MCF 10A (cell line): Measurements from ENCODE around the gene RSPH4A. TPM values are rescaled to one million over a fixed set of nuclear protein-coding genes. Genes with fewer than 3 reads are reported as not detected.
A peak's percentile ranks its signal among the peaks of the same experiment; 100 is the strongest.

Experiments
- Bru-seq: library from RNA; stranded (reverse); fragments of 400-500 nt; gene quantifications from one replicate; lab custom pipeline; 2021; lab: Mats Ljungman, UMichigan
- BruChase-seq, 2 experiments: library from RNA; stranded (reverse); fragments of 400-500 nt; gene quantifications; one replicate each; lab custom pipeline; 2021; lab: Mats Ljungman, UMichigan
- BruUV-seq: library from RNA; stranded (reverse); fragments of 400-500 nt; replicated peaks from 2 replicates; lab custom pipeline; 2021; lab: Mats Ljungman, UMichigan
- CTCF ChIA-PET: fragments of 300-600 bp; sonication (Branson Sonifier 250); formaldehyde crosslinking; extraction: SDS; loops from one replicate; lab custom pipeline; 2021; ENCODE audit warnings: antibody characterized with exemption, inconsistent platforms; lab: Yijun Ruan, JAX
- POLR2A ChIA-PET: fragments of 300-600, 350-650 bp; sonication (Branson Sonifier 250); formaldehyde crosslinking; extraction: SDS; loops from one replicate; lab custom pipeline; 2020; ENCODE audit warnings: antibody characterized with exemption, inconsistent platforms; lab: Yijun Ruan, JAX
- DNase-seq: peaks from one replicate; pipeline ENCODE4 v3.0.0-alpha.2; 2018; ENCODE audit not compliant: unreplicated experiment
- H3K27ac Mint-ChIP-seq: one replicate; pipeline ENCODE4 v1.8.0; 2022; ENCODE audit warnings: mild to moderate bottlenecking, low read depth, mixed read lengths; ENCODE audit not compliant: unreplicated experiment
- H3K27me3 Mint-ChIP-seq: one replicate; pipeline ENCODE4 v1.8.0; 2022; ENCODE audit warnings: mixed read lengths; ENCODE audit not compliant: insufficient read depth, unreplicated experiment
- H3K36me3 Mint-ChIP-seq: one replicate; pipeline ENCODE4 v1.8.0; 2022; ENCODE audit warnings: mild to moderate bottlenecking, moderate library complexity, mixed read lengths; ENCODE audit not compliant: insufficient read depth, unreplicated experiment
- H3K4me1 Mint-ChIP-seq: one replicate; pipeline ENCODE4 v1.8.0; 2022; ENCODE audit warnings: mixed read lengths; ENCODE audit not compliant: insufficient read depth, unreplicated experiment
- H3K4me3 Mint-ChIP-seq: one replicate; pipeline ENCODE4 v1.8.0; 2022; ENCODE audit warnings: mild to moderate bottlenecking, moderate library complexity, mixed read lengths; ENCODE audit not compliant: unreplicated experiment
- H3K9me3 Mint-ChIP-seq: one replicate; pipeline ENCODE4 v1.8.0; 2022; ENCODE audit warnings: mixed read lengths; ENCODE audit not compliant: unreplicated experiment
- intact Hi-C: fragments of 100-400 bp; cut with micrococcal nuclease; formaldehyde crosslinking; loops from 2 replicates; pipeline ENCODE4 v1.14.1; 2022
- long read RNA-seq: library from polyadenylated mRNA; stranded (forward); transcript quantifications from one replicate; pipeline ENCODE4 v2.0.0, GENCODE V29; 2022
- total RNA-seq: library from RNA; stranded (reverse); gene quantifications from 2 replicates; pipeline ENCODE4 v1.2.3, GENCODE V29; 2022
- TF ChIP-seq, protein P1 (sequence below): fragments of 200-600 bp; IDR thresholded peaks from one replicate; pipeline ENCODE4 v1.8.0; 2022; ENCODE audit warnings: antibody characterized with exemption, mild to moderate bottlenecking; ENCODE audit not compliant: unreplicated experiment

The RSPH4A gene
- not detected in 2 replicates for total RNA-seq
- Bru-seq, nascent RNA, result percentile 44 among the genes with signal in this experiment
- BruChase-seq, experiment 1, labeled RNA remaining after a 6-hour chase, result percentile 35 among the genes with signal in this experiment
- percentile 33 among the genes with signal in this experiment for BruChase-seq, experiment 2, labeled RNA remaining after a 2-hour chase
- long read RNA-seq, result 0 reads

DNA sequence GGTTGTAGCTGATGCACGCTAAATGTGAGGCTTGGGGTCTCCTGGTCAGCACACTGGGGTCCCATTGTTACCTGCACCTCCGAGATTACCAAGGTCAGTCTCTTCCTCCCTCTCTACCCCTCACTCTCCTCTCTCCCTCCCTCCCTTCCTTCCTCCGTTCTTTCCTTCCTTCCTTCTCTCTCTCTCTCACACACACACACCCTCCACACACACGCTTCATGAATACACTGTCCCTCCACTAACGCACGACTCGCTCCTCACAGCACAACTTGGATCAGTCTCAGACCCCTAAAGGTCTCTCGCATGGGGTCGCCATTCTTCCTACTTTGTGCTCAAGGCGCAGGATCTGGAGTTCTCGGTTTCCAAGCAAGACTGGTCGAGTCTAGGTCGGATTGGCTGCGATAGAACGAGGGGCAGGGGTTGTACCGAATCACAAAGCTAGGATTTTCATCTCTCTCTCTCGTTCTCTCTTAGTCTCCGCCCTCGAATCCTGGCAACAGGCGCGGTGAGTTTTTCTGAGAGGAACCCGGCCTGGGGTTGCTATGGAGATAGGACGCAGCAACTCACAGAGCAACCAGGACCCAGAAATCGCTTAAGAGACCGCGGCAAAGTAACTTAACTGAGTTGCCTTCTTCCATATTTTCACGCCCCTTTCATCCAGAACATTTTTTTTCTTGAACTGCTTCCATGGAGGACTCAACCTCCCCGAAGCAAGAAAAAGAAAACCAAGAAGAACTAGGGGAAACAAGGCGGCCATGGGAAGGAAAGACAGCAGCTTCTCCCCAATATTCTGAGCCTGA is at the start of gene RSPH4A:
TSS of gene RSPH4A (plus strand) at position 543 of the 800 bp plus-strand sequence. CDS start at position 688, 145 bp downstream.
- TF ChIP-seq, protein P1, sequence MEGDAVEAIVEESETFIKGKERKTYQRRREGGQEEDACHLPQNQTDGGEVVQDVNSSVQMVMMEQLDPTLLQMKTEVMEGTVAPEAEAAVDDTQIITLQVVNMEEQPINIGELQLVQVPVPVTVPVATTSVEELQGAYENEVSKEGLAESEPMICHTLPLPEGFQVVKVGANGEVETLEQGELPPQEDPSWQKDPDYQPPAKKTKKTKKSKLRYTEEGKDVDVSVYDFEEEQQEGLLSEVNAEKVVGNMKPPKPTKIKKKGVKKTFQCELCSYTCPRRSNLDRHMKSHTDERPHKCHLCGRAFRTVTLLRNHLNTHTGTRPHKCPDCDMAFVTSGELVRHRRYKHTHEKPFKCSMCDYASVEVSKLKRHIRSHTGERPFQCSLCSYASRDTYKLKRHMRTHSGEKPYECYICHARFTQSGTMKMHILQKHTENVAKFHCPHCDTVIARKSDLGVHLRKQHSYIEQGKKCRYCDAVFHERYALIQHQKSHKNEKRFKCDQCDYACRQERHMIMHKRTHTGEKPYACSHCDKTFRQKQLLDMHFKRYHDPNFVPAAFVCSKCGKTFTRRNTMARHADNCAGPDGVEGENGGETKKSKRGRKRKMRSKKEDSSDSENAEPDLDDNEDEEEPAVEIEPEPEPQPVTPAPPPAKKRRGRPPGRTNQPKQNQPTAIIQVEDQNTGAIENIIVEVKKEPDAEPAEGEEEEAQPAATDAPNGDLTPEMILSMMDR, result no peak
- Mint-ChIP-seq H3K27me3 (peaks cover 22% of the 10 kb centered on the region), H3K9me3 (no peaks in the 10 kb centered on the region), H3K4me1 (peaks cover 5% of the 10 kb centered on the region), H3K27ac (peak within 1 kb of the TSS; percentile 22), H3K36me3 (no peaks in the 10 kb centered on the region), H3K4me3 (peak within 1 kb of the TSS; percentile 78)
- BruUV-seq, result no TSS peak
- ChIA-PET CTCF (interaction anchor here (0.6 to 1.6 kb wide), 6 partner anchors 17 to 345 kb away, joined by 3 to 4 read pairs (median 3); no protein-coding TSS in a partner anchor), POLR2A (interaction anchor here (0.5 to 1.4 kb wide), 11 partner anchors 8 to 536 kb away, joined by 3 to 17 read pairs (median 4); partner anchors contain the start of genes RWDD1, TSPYL1 and ZUP1)
- intact Hi-C loops, result no loop called here
- DNase-seq, result peak; percentile 84

DNA sequence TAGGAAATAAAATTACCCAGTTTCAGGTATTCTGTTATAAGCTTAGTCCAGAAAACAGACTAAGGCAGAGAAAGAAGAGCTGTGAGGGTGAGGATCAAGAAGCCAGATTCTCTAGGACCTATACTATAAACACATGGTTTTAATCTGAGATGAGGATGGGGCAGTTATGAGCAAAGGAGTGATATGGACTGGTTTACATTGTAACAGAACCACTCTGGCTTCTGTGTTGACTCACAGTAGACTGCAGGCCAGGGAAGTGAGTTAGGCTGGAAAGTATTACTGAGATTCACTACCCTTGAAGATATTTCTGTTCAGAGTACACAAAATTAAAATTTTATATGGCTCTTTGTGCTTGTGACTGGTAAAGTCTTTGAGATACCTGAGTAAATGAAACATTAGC is 48.2 kb upstream of the RSPH4A start:
- CTCF ChIA-PET, result interaction anchor here (1.0 to 1.3 kb wide), 2 partner anchors 35 to 280 kb away, joined by 3 to 4 read pairs; no protein-coding TSS in a partner anchor
- Mint-ChIP-seq H3K27me3 (no peaks in the 10 kb centered on the region), H3K9me3 (no peaks in the 10 kb centered on the region), H3K4me3 (no peak overlapping the region), H3K27ac (no peak overlapping the region), H3K4me1 (peaks cover 16% of the 10 kb centered on the region), H3K36me3 (no peaks in the 10 kb centered on the region)
- no TSS peak for BruUV-seq
- intact Hi-C loops, result no loop called here
- DNase-seq, result no peak
- POLR2A ChIA-PET, result interaction anchor here (5.3 kb wide), 1 partner anchor 289 kb away, joined by 83 read pairs; the partner anchor contains the start of gene TSPYL1
- TF ChIP-seq, protein P1, result no peak

GRCh38 chr6:116568821-116569755 is 47.2 kb upstream of the RSPH4A start:
- no peak for DNase-seq
- TF ChIP-seq, protein P1, result no peak
- Mint-ChIP-seq H3K27me3 (no peaks in the 10 kb centered on the region), H3K4me3 (no peak overlapping the region), H3K36me3 (peaks cover 3% of the 10 kb centered on the region), H3K4me1 (peaks cover 19% of the 10 kb centered on the region), H3K27ac (no peak overlapping the region), H3K9me3 (no peaks in the 10 kb centered on the region)
- intact Hi-C loops, result no loop called here
- CTCF ChIA-PET, result interaction anchor here (0.5 to 2.7 kb wide), 6 partner anchors 8 to 455 kb away, joined by 3 to 16 read pairs (median 4); no protein-coding TSS in a partner anchor
- BruUV-seq, result no TSS peak
- POLR2A ChIA-PET, result interaction anchor here (0.6 to 5.3 kb wide), 7 partner anchors 11 to 433 kb away, joined by 3 to 83 read pairs (median 4); partner anchors contain the start of genes TSPYL1 and TSPYL4
